Rectal smooth muscle tissue (tissue), 1 donor: ENCODE data around the gene ABCB6.
A peak's percentile ranks its signal among the peaks of the same experiment; 100 is the strongest.

ENCODE experiments used
- H3K27ac ChIP-seq: one replicate; pipeline ENCODE4 v1.7.0; 2013; ENCODE audit warnings: low read depth, low read length, inconsistent platforms
- H3K27me3 ChIP-seq: one replicate; pipeline ENCODE4 v1.7.0; 2013; ENCODE audit warnings: low read length; ENCODE audit not compliant: control insufficient read depth, insufficient read depth
- H3K36me3 ChIP-seq: one replicate; pipeline ENCODE4 v1.7.0; 2013; ENCODE audit warnings: low read length; ENCODE audit not compliant: control insufficient read depth, insufficient read depth
- H3K4me1 ChIP-seq: one replicate; pipeline ENCODE4 v1.7.0; 2013; ENCODE audit warnings: low read length; ENCODE audit not compliant: control insufficient read depth, insufficient read depth
- H3K4me3 ChIP-seq: one replicate; pipeline ENCODE4 v1.7.0; 2013; ENCODE audit warnings: low read length
- H3K9ac ChIP-seq: one replicate; pipeline ENCODE4 v1.7.0; 2013; ENCODE audit warnings: low read length

The ABCB6 gene

GRCh38 chr2:219183151-219183772, 35.5 kb downstream of the ABCB6 start:
- H3K36me3 ChIP-seq = peaks cover 34% of the 10 kb centered on the region
- H3K27me3 ChIP-seq = no peaks in the 10 kb centered on the region
- H3K4me1 ChIP-seq = peaks cover 6% of the 10 kb centered on the region
- no peak overlapping the region for H3K4me3 ChIP-seq
- no peak overlapping the region for H3K27ac ChIP-seq
- no peak overlapping the region for H3K9ac ChIP-seq

GRCh38 chr2:219182331-219183150, 36.2 kb downstream of the ABCB6 start:
- Histone ChIP-seq H3K36me3 (peaks cover 34% of the 10 kb centered on the region), H3K4me3 (no peak overlapping the region), H3K9ac (no peak overlapping the region), H3K27me3 (no peaks in the 10 kb centered on the region), H3K4me1 (peaks cover 6% of the 10 kb centered on the region), H3K27ac (no peak overlapping the region)

GRCh38 chr2:219181531-219181930, 37.2 kb downstream of the ABCB6 start:
- Histone ChIP-seq H3K27me3 (no peaks in the 10 kb centered on the region), H3K27ac (no peak overlapping the region), H3K36me3 (peaks cover 34% of the 10 kb centered on the region), H3K4me1 (peaks cover 10% of the 10 kb centered on the region), H3K4me3 (no peak overlapping the region), H3K9ac (no peak overlapping the region)

- no peak overlapping the region for H3K9ac ChIP-seq
- H3K27me3 ChIP-seq = no peaks in the 10 kb centered on the region
- H3K27ac ChIP-seq = no peak overlapping the region
- H3K4me1 ChIP-seq = peaks cover 10% of the 10 kb centered on the region
- H3K4me3 ChIP-seq = no peak overlapping the region
- peaks cover 34% of the 10 kb centered on the region for H3K36me3 ChIP-seq
These were observed 37.8 kb downstream of the ABCB6 start for GRCh38 chr2:219180961-219181360.

- Histone ChIP-seq H3K27ac (no peak overlapping the region), H3K4me1 (peaks cover 14% of the 10 kb centered on the region), H3K27me3 (no peaks in the 10 kb centered on the region), H3K36me3 (peaks cover 36% of the 10 kb centered on the region), H3K9ac (no peak overlapping the region), H3K4me3 (no peak overlapping the region)
These were observed 38.9 kb downstream of the ABCB6 start for GRCh38 chr2:219179601-219180465.

GRCh38 chr2:219178377-219179175, 40.2 kb downstream of the ABCB6 start:
- Histone ChIP-seq H3K27ac (peak overlapping the region; percentile 92), H3K27me3 (no peaks in the 10 kb centered on the region), H3K9ac (peak overlapping the region; percentile 82), H3K36me3 (peaks cover 45% of the 10 kb centered on the region), H3K4me3 (peak overlapping the region; percentile 97), H3K4me1 (peaks cover 14% of the 10 kb centered on the region)

GRCh38 chr2:219177552-219178376, 41.0 kb downstream of the ABCB6 start, which contains the start of gene RETREG2:
TSS of gene RETREG2 (plus strand) at chr2:219178275. CDS start at chr2:219178353, 78 bp downstream.
- Histone ChIP-seq H3K27me3 (no peaks in the 10 kb centered on the region), H3K36me3 (peaks cover 37% of the 10 kb centered on the region), H3K4me3 (peak within 1 kb of the TSS; percentile 97), H3K4me1 (peaks cover 14% of the 10 kb centered on the region), H3K9ac (peak within 1 kb of the TSS; percentile 91), H3K27ac (peak within 1 kb of the TSS; percentile 98)

- Histone ChIP-seq H3K27me3 (no peaks in the 10 kb centered on the region), H3K27ac (peak within 1 kb of the TSS; percentile 98), H3K36me3 (peaks cover 30% of the 10 kb centered on the region), H3K4me1 (peaks cover 14% of the 10 kb centered on the region), H3K4me3 (peak within 1 kb of the TSS; percentile 85), H3K9ac (peak within 1 kb of the TSS; percentile 91)
These were observed 41.8 kb downstream of the ABCB6 start, which contains the start of gene CNPPD1 for GRCh38 chr2:219176818-219177551. TSS of gene CNPPD1 (minus strand) at chr2:219176925. CDS start at chr2:219176828, 97 bp downstream.

GRCh38 chr2:219175928-219176817, 42.6 kb downstream of the ABCB6 start:
- Histone ChIP-seq H3K27ac (peak overlapping the region; percentile 98), H3K36me3 (peaks cover 24% of the 10 kb centered on the region), H3K27me3 (no peaks in the 10 kb centered on the region), H3K9ac (peak overlapping the region; percentile 67), H3K4me1 (peaks cover 14% of the 10 kb centered on the region), H3K4me3 (peak overlapping the region; percentile 85)

GRCh38 chr2:219175486-219175885, 43.3 kb downstream of the ABCB6 start:
- no peak overlapping the region for H3K27ac ChIP-seq
- peaks cover 17% of the 10 kb centered on the region for H3K36me3 ChIP-seq
- H3K9ac ChIP-seq = no peak overlapping the region
- no peaks in the 10 kb centered on the region for H3K27me3 ChIP-seq
- peaks cover 17% of the 10 kb centered on the region for H3K4me1 ChIP-seq
- peak overlapping the region; percentile 85 for H3K4me3 ChIP-seq
